ENCODE data around the gene PITX1. TPM values are rescaled to one million over a fixed set of nuclear protein-coding genes. Genes with fewer than 3 reads are reported as not detected.

PITX1 gene
- total and polyA plus RNA-seq, 2 of the 13 experiments (the other 11 are each of a cell fraction or from before 2014, with no cell fraction given), result 11.7 to 20.2 TPM

DNA sequence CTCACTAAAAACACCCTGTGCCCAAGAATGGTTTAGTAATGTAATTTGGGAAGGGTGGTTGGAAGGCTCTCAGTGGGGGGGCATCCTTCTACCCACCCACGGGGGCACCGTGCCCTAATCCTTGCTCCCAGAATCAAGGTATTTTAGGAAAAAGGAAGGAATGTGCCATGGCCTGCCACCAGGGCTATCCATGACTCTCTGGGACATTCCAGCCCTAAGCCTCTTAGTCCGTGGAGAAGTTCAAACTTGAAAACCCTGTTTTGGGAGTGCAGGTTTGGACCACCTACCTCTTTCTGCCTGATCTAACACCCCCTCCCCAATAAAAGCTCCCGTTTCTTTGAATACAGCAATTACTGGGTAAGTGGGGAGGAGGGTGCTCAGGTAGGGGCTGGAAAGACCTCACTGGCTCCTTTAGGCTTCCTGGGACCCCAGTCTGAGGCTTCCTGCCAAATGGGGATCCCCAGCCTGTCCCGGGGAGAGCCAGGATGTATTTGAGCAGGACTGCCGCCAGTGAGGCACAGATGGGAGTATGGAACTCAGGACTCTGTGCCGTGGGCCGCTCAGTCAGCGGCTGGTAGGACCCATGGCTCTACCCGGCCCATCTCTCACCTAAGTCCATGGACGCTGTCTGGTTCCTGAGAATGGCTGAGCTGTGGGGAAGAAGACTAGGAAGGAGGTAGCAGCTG, 3.6 kb upstream of the PITX1 start:
- Histone ChIP-seq H4K20me1 (ENCODE audit: insufficient read depth, low read length) (no peaks in the 10 kb centered on the region), H3K36me3 (replicated peaks in 1 of 2; ENCODE audit: control insufficient read depth in 1 of 2, insufficient read depth in 2 of 2, low read length in 2 of 2) (no peaks in the 10 kb centered on the region), H3K4me3 (replicated peaks in 1 of 3; ENCODE audit: insufficient read depth in 1 of 3, low read depth in 2 of 3, low read length in 3 of 3) (no peak overlapping the region), H2AFZ (ENCODE audit: low read length) (no peak overlapping the region), H3K9ac (ENCODE audit: insufficient read depth, low read depth, low read length) (no peak overlapping the region), H3K79me2 (ENCODE audit: insufficient read depth, low read length) (peaks cover 8% of the 10 kb centered on the region), H3K4me2 (ENCODE audit: low read depth, low read length) (no peak overlapping the region), H3K9me3 (ENCODE audit: low read length) (no peaks in the 10 kb centered on the region), H3K4me1 (ENCODE audit: insufficient read depth, low read length) (peaks cover 12% of the 10 kb centered on the region), H3K27me3 (ENCODE audit: control insufficient read depth in 1 of 2, insufficient read depth in 2 of 2, low read length in 2 of 2) (no peaks in the 10 kb centered on the region), H3K27ac (ENCODE audit: extremely low read length, insufficient read depth, low read length) (no peak overlapping the region)
- DNase-seq (ENCODE audit: low spot score) (no peak), FAIRE-seq (no peak), ATAC-seq (no peak)
- 94% methylated on average over 6 of the region's 11 CpGs for WGBS (ENCODE audit: low lambda C conversion rate)
- TF ChIP-seq SPEN (CRISPR knock-in tag; IDR thresholded peaks at IDR 0.05; ENCODE audit: low read depth) (no peak), MXD4 (CRISPR knock-in tag; IDR thresholded peaks at IDR 0.05) (no peak), CHCHD3 (CRISPR knock-in tag; IDR thresholded peaks at IDR 0.05) (no peak), KMT2B (CRISPR knock-in tag; IDR thresholded peaks at IDR 0.05) (no peak), ZMYM4 (CRISPR knock-in tag; IDR thresholded peaks at IDR 0.05) (no peak), HNRNPL (IDR thresholded peaks at IDR 0.05; ENCODE audit: low read depth, low read length) (no peak), REPIN1 (CRISPR knock-in tag; IDR thresholded peaks at IDR 0.05; ENCODE audit: borderline replicate concordance, low read depth) (no peak), ZNF350 (CRISPR knock-in tag; IDR thresholded peaks at IDR 0.05; ENCODE audit: borderline replicate concordance, low read depth) (no peak), CENPT (CRISPR knock-in tag; IDR thresholded peaks at IDR 0.05; ENCODE audit: low read depth) (no peak), MAFG (CRISPR knock-in tag; IDR thresholded peaks at IDR 0.05) (no peak)
- TF ChIP-seq, protein P1, sequence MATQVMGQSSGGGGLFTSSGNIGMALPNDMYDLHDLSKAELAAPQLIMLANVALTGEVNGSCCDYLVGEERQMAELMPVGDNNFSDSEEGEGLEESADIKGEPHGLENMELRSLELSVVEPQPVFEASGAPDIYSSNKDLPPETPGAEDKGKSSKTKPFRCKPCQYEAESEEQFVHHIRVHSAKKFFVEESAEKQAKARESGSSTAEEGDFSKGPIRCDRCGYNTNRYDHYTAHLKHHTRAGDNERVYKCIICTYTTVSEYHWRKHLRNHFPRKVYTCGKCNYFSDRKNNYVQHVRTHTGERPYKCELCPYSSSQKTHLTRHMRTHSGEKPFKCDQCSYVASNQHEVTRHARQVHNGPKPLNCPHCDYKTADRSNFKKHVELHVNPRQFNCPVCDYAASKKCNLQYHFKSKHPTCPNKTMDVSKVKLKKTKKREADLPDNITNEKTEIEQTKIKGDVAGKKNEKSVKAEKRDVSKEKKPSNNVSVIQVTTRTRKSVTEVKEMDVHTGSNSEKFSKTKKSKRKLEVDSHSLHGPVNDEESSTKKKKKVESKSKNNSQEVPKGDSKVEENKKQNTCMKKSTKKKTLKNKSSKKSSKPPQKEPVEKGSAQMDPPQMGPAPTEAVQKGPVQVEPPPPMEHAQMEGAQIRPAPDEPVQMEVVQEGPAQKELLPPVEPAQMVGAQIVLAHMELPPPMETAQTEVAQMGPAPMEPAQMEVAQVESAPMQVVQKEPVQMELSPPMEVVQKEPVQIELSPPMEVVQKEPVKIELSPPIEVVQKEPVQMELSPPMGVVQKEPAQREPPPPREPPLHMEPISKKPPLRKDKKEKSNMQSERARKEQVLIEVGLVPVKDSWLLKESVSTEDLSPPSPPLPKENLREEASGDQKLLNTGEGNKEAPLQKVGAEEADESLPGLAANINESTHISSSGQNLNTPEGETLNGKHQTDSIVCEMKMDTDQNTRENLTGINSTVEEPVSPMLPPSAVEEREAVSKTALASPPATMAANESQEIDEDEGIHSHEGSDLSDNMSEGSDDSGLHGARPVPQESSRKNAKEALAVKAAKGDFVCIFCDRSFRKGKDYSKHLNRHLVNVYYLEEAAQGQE (IDR thresholded peaks at IDR 0.05; ENCODE audit: borderline replicate concordance in 1 of 2, low read depth in 1 of 2, low read length in 2 of 2), result no peak
- TF ChIP-seq, protein P2, sequence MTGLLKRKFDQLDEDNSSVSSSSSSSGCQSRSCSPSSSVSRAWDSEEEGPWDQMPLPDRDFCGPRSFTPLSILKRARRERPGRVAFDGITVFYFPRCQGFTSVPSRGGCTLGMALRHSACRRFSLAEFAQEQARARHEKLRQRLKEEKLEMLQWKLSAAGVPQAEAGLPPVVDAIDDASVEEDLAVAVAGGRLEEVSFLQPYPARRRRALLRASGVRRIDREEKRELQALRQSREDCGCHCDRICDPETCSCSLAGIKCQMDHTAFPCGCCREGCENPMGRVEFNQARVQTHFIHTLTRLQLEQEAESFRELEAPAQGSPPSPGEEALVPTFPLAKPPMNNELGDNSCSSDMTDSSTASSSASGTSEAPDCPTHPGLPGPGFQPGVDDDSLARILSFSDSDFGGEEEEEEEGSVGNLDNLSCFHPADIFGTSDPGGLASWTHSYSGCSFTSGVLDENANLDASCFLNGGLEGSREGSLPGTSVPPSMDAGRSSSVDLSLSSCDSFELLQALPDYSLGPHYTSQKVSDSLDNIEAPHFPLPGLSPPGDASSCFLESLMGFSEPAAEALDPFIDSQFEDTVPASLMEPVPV (CRISPR knock-in tag; IDR thresholded peaks at IDR 0.05), result no peak
- TF ChIP-seq, protein P3, sequence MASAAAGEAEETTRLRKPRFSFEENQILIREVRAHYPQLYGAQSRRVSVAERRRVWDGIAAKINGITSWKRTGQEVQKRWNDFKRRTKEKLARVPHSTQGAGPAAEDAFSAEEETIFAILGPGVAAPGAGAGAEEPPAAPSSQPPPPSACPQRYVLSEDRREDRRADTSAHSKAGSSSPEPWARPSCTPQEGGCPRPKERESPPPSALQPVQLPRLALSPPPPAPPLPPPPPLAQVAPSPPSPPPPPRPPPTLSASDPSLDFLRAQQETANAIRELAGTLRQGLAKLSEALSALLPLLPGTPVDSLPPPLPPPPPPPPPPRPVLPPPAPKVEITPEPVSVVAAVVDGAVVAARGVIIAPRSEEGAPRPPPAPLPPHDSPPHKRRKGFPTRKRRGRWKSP (CRISPR knock-in tag; IDR thresholded peaks at IDR 0.05), result no peak
- POLR2A ChIA-PET, result no interaction called here
- intact Hi-C loops (cut with micrococcal nuclease; ENCODE audit: unreplicated experiment) (no loop called here), in situ Hi-C loops (cut with HindIII; ENCODE audit: extremely low pct_ligation_motif_present, low pct_unique_long_range_greater_than_20kb) (loop anchor here (10.0 kb wide), 2 partner anchors 147 to 297 kb away; no protein-coding TSS in a partner anchor)
- CTCF ChIA-PET (ENCODE audit: low intra/inter-chr PET ratio, low total read pairs), result no interaction called here
- BruUV-seq (replicated peaks), result no TSS peak
